NOMO-1 treated with dmso at 0.1 percent for 144 hours (cell line): ENCODE measurements around the gene COX20.

ENCODE experiments used
- DNase-seq: peaks from one replicate; lab custom pipeline; 2025; ENCODE audit not compliant: unreplicated experiment; lab: John Stamatoyannopoulos, UW

The COX20 gene

DNA sequence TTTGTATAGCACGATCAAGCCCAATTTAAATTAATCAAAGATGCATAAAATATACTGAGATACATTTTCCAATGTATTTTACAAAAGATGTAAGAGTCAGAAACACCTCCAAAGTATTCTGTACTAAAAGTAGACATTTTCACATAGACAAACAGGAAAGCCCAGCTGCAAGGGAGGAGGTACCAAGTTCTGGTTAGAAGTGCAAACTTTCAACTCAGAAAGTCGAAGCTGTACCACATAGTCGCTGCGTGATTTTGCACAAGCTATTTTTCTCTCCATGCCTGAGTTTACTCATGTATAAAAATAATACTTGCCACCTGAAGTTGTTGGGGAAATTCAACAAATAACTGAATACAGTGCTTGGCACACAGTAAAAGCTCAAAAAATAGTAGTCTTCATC, 34.5 kb downstream of the COX20 start:
- DNase-seq: no peak

DNA sequence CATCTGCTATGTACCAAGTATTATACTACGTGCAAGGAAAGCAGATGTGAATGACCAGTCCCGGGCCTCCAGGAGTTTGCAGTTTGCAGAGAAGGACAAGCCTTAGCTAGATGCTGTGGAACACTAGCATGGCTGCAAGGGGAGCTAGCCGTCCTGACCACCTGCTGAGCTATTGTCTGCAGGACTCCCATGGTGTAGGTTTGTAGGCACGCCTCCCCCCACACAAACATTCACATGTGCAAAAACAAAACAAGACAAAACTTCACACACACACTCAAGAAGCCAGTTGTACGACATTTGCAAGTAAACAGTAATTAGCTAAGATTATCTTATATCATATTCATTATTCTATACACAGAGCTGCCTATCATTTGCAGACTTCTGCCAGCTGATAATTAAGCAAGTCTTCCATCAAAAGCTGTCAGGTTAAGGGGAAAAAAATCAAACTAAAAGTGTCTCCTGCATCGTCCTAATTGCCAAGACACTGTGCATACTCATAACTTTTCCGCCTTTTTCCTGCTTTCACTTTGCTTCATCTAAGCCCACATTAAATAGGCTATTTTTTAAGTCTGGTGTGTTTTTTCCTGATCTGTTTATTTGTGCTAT, 39.6 kb downstream of the COX20 start:
- DNase-seq: no peak

DNA sequence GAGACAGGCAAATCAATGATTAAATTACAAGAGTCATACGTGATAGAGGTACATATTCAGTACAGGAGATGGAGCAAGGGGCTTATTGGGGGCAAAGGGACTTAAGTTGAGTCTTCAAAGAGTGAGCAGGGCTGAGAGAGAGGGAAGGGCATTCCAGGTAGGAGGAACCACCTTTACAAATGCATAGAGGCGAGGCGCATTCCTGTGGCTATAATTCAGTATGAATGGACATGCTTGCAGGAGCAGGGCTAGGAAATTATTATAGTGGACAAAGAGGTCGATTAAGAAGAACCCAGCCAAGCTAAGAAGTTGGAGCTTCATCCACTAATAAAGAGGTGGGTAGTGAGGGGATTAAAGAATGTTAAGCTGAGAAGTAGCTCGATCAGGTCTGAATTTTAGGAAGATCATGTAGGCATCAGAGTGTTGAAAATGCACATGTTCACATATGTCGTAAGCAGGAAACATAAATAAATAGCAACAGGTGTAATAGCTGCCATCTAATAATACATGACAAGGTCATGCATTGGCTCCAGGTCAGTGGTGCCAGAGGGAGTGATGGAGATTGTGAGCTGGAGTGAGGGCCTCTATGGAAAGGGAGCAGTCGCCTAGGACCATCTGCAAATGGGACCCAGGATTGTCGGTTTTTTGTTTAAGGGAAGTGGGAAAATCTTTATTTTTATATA, 40.9 kb downstream of the COX20 start:
- DNase-seq: no peak

DNA sequence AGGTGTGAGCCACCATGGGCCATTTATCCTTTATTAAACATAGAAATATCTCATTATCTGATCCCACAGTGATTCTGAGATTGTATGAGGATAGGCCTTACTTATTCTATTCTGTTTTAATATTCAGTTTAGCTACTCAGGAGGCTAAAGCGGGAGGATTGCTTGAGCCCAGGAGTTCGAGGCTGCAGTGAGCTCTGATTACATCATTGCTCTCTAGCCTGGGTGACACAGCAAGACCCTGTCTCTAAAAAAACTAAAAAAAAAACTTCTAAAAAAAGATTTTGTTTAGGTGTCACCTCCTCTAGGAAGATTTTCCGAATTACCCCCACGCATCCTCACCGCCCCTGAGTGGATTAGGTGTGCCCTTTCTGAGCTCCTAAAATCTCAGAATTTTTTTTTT, 43.2 kb downstream of the COX20 start:
- no peak for DNase-seq

DNA sequence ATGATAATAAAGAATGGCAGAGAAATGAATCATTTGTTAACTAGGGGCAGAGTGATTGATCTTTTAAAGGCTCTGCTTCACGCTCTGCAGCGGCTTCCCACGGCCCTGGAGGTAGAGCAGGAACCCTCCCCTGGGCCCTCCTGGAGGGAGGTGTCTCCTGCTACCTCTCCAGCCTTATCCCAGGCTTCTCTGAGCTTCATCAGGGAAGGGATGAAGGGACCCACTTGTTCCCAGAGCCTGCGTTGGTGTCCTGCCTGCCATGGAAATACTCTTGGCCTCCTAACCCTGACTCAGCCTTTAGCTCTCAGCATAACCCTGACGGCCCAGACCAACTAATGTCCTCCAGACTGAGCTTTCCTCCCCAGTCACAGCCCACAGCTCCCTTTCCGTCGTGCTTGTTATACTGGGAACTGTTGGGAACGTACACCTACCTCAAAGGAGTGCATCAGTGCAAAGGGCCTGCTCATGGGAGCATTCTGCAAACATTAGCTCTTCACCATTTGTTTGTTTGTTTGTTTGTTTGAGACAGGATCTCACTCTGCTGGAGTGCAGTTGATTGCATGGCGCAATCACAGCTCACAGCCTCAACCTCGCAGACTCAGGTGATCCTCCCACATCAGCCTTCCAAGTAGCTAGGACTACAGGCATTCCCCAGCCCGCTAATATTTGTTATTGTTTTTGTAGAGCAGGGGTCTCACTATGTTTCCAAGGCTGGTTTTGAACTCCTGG, 46.3 kb downstream of the COX20 start:
- DNase-seq: no peak

DNA sequence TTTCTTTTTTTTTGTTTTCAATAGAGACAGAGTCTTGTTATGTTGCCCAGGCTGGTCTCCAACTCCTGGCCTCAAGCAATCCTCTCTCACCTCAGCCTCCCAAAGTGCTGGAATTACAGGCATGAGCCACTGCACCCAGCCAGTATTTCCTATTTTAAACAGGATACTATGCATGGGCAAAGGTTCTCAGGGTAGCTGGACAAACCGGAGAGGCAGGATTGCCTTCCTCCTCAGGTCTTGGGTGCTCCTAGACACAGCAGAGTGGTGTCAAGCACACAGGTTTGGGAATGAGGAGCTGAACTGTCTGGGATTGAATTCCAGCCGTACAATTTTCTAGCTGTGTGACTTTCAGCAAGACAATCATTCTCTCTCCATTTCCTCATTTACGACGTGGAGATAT, 51.8 kb downstream of the COX20 start:
- DNase-seq: no peak

DNA sequence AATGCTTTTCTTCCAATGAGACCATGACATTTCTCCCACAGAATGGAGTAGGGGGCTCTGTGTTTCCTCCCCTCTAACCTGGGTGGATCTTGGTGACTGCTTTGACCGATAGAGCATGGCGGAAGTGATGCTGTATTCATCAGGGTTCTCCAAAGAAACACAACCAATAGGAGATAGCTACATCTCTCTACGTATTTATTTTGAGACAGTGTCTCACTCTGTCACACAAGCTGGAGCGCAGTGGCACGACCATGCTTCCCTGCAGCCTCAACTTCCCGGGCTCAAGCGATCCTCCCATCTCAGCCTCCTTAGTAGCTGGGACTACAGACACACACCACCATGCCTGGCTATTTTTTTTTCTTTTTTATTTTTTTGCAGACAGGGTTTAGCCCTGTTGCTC, 58.4 kb downstream of the COX20 start:
- no peak for DNase-seq
